ENCODE results near the gene NCS1.

DNA sequence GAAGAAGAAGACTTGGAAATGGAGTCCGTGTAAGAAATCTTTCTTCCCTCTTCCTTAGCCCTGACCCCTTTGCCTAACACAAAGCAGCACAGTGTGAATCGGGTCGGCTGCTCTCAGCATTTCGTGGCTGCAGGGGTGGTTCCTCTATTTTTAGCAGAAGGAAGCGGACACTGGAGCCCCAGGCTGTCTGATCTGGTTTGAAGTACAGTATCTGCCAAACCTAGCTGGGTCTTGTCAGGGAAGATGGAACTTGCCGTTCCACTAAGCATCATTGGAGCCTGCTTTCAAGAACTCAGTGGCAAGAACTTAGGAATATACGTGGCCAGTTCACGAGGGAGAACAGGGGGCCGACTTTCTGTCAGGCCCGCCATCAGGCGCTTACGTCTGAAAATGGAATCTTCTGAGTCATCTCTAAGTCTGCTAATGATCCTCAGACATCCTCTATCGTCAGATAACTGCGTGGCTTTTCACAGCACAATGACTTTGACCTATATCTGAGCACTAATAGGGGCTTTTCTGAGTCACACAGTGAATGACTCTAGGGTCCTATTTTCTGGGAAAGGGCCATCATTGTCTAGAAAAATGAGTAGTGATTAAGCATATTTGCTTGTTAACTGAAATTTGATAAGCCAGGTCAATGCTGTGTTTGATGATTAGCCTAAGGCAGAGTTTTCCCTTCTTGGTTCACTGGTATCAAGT, 43.3 kb upstream of the NCS1 start:
- TF ChIP-seq, protein P1, sequence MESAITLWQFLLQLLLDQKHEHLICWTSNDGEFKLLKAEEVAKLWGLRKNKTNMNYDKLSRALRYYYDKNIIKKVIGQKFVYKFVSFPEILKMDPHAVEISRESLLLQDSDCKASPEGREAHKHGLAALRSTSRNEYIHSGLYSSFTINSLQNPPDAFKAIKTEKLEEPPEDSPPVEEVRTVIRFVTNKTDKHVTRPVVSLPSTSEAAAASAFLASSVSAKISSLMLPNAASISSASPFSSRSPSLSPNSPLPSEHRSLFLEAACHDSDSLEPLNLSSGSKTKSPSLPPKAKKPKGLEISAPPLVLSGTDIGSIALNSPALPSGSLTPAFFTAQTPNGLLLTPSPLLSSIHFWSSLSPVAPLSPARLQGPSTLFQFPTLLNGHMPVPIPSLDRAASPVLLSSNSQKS (CRISPR knock-in tag; IDR thresholded peaks at IDR 0.05), result no peak
- TF ChIP-seq ZNF232 (CRISPR knock-in tag; IDR thresholded peaks at IDR 0.05) (no peak), ZNF431 (CRISPR knock-in tag; IDR thresholded peaks at IDR 0.05) (no peak), ARHGAP35 (IDR thresholded peaks at IDR 0.05; ENCODE audit: partially characterized antibody) (no peak), MYNN (IDR thresholded peaks at IDR 0.05) (no peak), MYNN (CRISPR knock-in tag; IDR thresholded peaks at IDR 0.05) (no peak), SREBF2 (CRISPR knock-in tag; IDR thresholded peaks at IDR 0.05) (no peak), RBBP5 (IDR thresholded peaks at IDR 0.05; ENCODE audit: borderline replicate concordance, insufficient read depth, low read length, poor library complexity, severe bottlenecking) (no peak)

Measured in K562 (cell line).